Gastrocnemius medialis (tissue), 4 donors: ENCODE measurements around the gene LGI1. TPM values are rescaled to one million over a fixed set of nuclear protein-coding genes. Genes with fewer than 3 reads are reported as not detected.
A peak's percentile ranks its signal among the peaks of the same experiment; 100 is the strongest.

Source experiments
- ATAC-seq, 2 donors: fragments of 150-250 bp; one replicate each; pipeline ENCODE4 v1.9.1; 2016
- DNase-seq, 2 donors: peaks; one replicate each; pipeline ENCODE4 v3.0.0-alpha.2; 2019
- H3K27ac ChIP-seq, 4 donors: fragments of 200-600 bp; sonication (generic); 1 replicate in 1 of 4; 2 replicates in 3 of 4; pipeline ENCODE4 v1.5.1; 2016 to 2018; ENCODE audit warnings: mild to moderate bottlenecking in 2 of 4, moderate library complexity in 1 of 4
- H3K27me3 ChIP-seq, 3 donors: fragments of 200-600 bp; sonication (generic) in 2 of 3; 1 replicate in 1 of 3; 2 replicates in 2 of 3; pipeline versions ENCODE4 v1.5.1 to v1.6.0; 2016 to 2019; ENCODE audit warnings: mild to moderate bottlenecking in 1 of 3, moderate library complexity in 1 of 3
- H3K36me3 ChIP-seq, 2 donors: fragments of 200-600 bp; sonication (generic) in 1 of 2; one replicate each; pipeline ENCODE4 v1.5.1; 2017 to 2018
- H3K4me1 ChIP-seq, 2 donors: fragments of 200-600 bp; sonication (generic) in 1 of 2; one replicate each; pipeline ENCODE4 v1.5.1; 2016 to 2017; ENCODE audit warnings: mild to moderate bottlenecking in 2 of 2
- H3K4me3 ChIP-seq, 4 donors: fragments of 200-600 bp; sonication (generic) in 3 of 4; 1 replicate in 1 of 4; 2 replicates in 3 of 4; pipeline ENCODE4 v1.5.1; 2016 to 2019; ENCODE audit warnings: mild to moderate bottlenecking in 2 of 4
- H3K9me3 ChIP-seq, 3 donors: fragments of 200-600 bp; sonication (generic) in 2 of 3; 1 replicate in 1 of 3; 2 replicates in 2 of 3; pipeline ENCODE4 v1.5.1; 2016 to 2019
- CTCF ChIP-seq, 5 experiments: fragments of 450-650 bp in 3 of 5; fragments of 200-600 bp in 2 of 5; sonication (generic) in 2 of 5; IDR thresholded peaks in 4 of 5; conservative IDR thresholded peaks in 1 of 5; 1 replicate in 4 of 5; 2 replicates in 1 of 5; pipeline ENCODE4 v1.5.1; 2016 to 2019; ENCODE audit warnings: antibody characterized with exemption in 5 of 5, mild to moderate bottlenecking in 3 of 5, moderate library complexity in 3 of 5
- POLR2A ChIP-seq, 2 donors: fragments of 450-650 bp; IDR thresholded peaks; one replicate each; pipeline ENCODE4 v1.6.1; 2017; ENCODE audit warnings: antibody characterized with exemption in 2 of 2, mild to moderate bottlenecking in 2 of 2, moderate library complexity in 2 of 2
- in situ Hi-C, 4 donors: fragments of 200-750 bp; cut with MboI; loops; one replicate each; pipeline versions ENCODE4 v1.15.0 to v1.8.0; 2017; ENCODE audit warnings: low sequenced_read_pairs in 4 of 4
- intact Hi-C: fragments of 100-400 bp; cut with DNase I; formaldehyde crosslinking; loops from one replicate; pipeline ENCODE4 v1.15.1; 2023; ENCODE audit warnings: low total_unique reads
- total RNA-seq, 4 donors: library from RNA; depleted of rRNA; stranded (reverse); fragments of >200 nt; gene quantifications; one replicate each; pipeline versions ENCODE4 v1.1.0 to v1.2.3, GENCODE V29; 2016

Gene LGI1
- total RNA-seq, 4 donors from 2014 or later = 0.33 to 12.6 TPM; not detected in 2

- DNase-seq (no peak), ATAC-seq (no peak)
- Histone ChIP-seq H3K36me3 (no peaks in the 10 kb centered on the region), H3K4me3 (no peak overlapping the region), H3K9me3 (no peaks in the 10 kb centered on the region), H3K4me1 (peaks cover 0 to 30% of the 10 kb centered on the region in 2 donors), H3K27ac (no peak overlapping the region), H3K27me3 (no peaks in the 10 kb centered on the region)
- intact Hi-C loops (loop anchor here (5.0 kb wide), 1 partner anchor 57 kb away; no protein-coding TSS in a partner anchor), in situ Hi-C loops (no loop called here)
- TF ChIP-seq POLR2A (IDR thresholded peaks at IDR 0.05) (no peak), CTCF (IDR thresholded peaks at IDR 0.05 in 4 of 5, conservative IDR thresholded peaks at IDR 0.05 in 1 of 5) (no peak)
Measured at GRCh38 chr10:93755443-93756116, 2.2 kb upstream of the LGI1 start.

- H3K9me3 ChIP-seq = no peaks in the 10 kb centered on the region
- H3K4me1 ChIP-seq = peaks cover 0 to 30% of the 10 kb centered on the region in 2 donors
- TF ChIP-seq POLR2A (IDR thresholded peaks at IDR 0.05) (no peak), CTCF (IDR thresholded peaks at IDR 0.05 in 4 of 5, conservative IDR thresholded peaks at IDR 0.05 in 1 of 5) (no peak)
- H3K27me3 ChIP-seq = no peaks in the 10 kb centered on the region
- DNase-seq (no peak), ATAC-seq (no peak)
- no peak overlapping the region for H3K4me3 ChIP-seq
- H3K36me3 ChIP-seq = no peaks in the 10 kb centered on the region
- intact Hi-C loops (loop anchor here (5.0 kb wide), 1 partner anchor 56 kb away; no protein-coding TSS in a partner anchor), in situ Hi-C loops (no loop called here)
- no peak overlapping the region for H3K27ac ChIP-seq
Measured at GRCh38 chr10:93756118-93756517, 1.6 kb upstream of the LGI1 start.

GRCh38 chr10:93757136-93757535, 600 bp upstream of the LGI1 start:
- H3K9me3 ChIP-seq = no peaks in the 10 kb centered on the region
- TF ChIP-seq POLR2A (IDR thresholded peaks at IDR 0.05) = no peak
- TF ChIP-seq CTCF (IDR thresholded peaks at IDR 0.05 in 4 of 5, conservative IDR thresholded peaks at IDR 0.05 in 1 of 5) = peak in 1 of 5 experiments; percentile 9
- peaks cover 0 to 22% of the 10 kb centered on the region in 2 donors for H3K4me1 ChIP-seq
- H3K27me3 ChIP-seq = no peaks in the 10 kb centered on the region
- intact Hi-C loops (loop anchor here (5.0 kb wide), 1 partner anchor 55 kb away; no protein-coding TSS in a partner anchor), in situ Hi-C loops (no loop called here)
- peak overlapping the region in 3 of 4 donors; percentile 53 to 76 (median 76) for H3K27ac ChIP-seq
- DNase-seq (peak in 1 of 2 donors; percentile 16), ATAC-seq (no peak)
- no peaks in the 10 kb centered on the region for H3K36me3 ChIP-seq
- H3K4me3 ChIP-seq = peak overlapping the region in 2 of 4 donors; percentile 36 to 47

GRCh38 chr10:93758508-93758885, 761 bp downstream of the LGI1 start:
- in situ Hi-C loops = no loop called here
- no peaks in the 10 kb centered on the region for H3K27me3 ChIP-seq

More at GRCh38 chr10:93758508-93758885, 761 bp downstream of the LGI1 start:
- peak overlapping the region in 3 of 4 donors; percentile 12 to 37 (median 36) for H3K4me3 ChIP-seq
- H3K9me3 ChIP-seq = no peaks in the 10 kb centered on the region
- H3K4me1 ChIP-seq = peaks cover 0 to 20% of the 10 kb centered on the region in 2 donors
- intact Hi-C loops = loop anchor here (5.0 kb wide), 1 partner anchor 54 kb away; no protein-coding TSS in a partner anchor
- peak overlapping the region; percentile 46 to 76 (median 64) for H3K27ac ChIP-seq
- no peaks in the 10 kb centered on the region for H3K36me3 ChIP-seq
- DNase-seq = no peak
- no peak for TF ChIP-seq CTCF (IDR thresholded peaks at IDR 0.05 in 4 of 5, conservative IDR thresholded peaks at IDR 0.05 in 1 of 5)
- no peak for TF ChIP-seq POLR2A (IDR thresholded peaks at IDR 0.05)
- no peak for ATAC-seq
